ENCODE measurements around the gene VIPAS39. TPM values are rescaled to one million over a fixed set of nuclear protein-coding genes. Genes with fewer than 3 reads are reported as not detected.
A peak's percentile ranks its signal among the peaks of the same experiment; 100 is the strongest.

The VIPAS39 gene
- total and polyA plus RNA-seq, 2 of the 13 experiments (the other 11 are each of a cell fraction or from before 2014, with no cell fraction given): 13.3 to 21.5 TPM

GRCh38 chr14:77498984-77499527, 41.7 kb upstream of the VIPAS39 start (continued):
- TF ChIP-seq CREB1 (IDR thresholded peaks at IDR 0.05) (no peak), CREB1 (CRISPR knock-in tag; IDR thresholded peaks at IDR 0.05) (no peak), MAX (IDR thresholded peaks at IDR 0.05) (peak; percentile 78), ZNF747 (CRISPR knock-in tag; IDR thresholded peaks at IDR 0.05; ENCODE audit: borderline replicate concordance) (no peak), SIN3A (IDR thresholded peaks at IDR 0.05; ENCODE audit: borderline replicate concordance, low read depth, low read length) (peak; percentile 23; the same call in 1 of the 2 replicates), JUND (CRISPR knock-in tag; IDR thresholded peaks at IDR 0.05) (no peak), SPEN (CRISPR knock-in tag; IDR thresholded peaks at IDR 0.05; ENCODE audit: low read depth) (peak; percentile 61; the same call in 1 of the 2 replicates), RAD21 (CRISPR knock-in tag; IDR thresholded peaks at IDR 0.05) (0 out of 2 replicates have a peak, but pooled peaks have one; percentile 5), ZNF687 (CRISPR knock-in tag; IDR thresholded peaks at IDR 0.05) (peak; percentile 80), ZNF224 (CRISPR knock-in tag; IDR thresholded peaks at IDR 0.05) (0 out of 2 replicates have a peak, but pooled peaks have one; percentile 1), SETDB1 (CRISPR knock-in tag; IDR thresholded peaks at IDR 0.05; ENCODE audit: borderline replicate concordance) (no peak), RARG (CRISPR knock-in tag; IDR thresholded peaks at IDR 0.05; ENCODE audit: low read depth) (0 out of 2 replicates have a peak, but pooled peaks have one; percentile 62), MXI1 (IDR thresholded peaks at IDR 0.05; ENCODE audit: borderline replicate concordance, low read depth, low read length) (0 out of 3 replicates have a peak, but pooled peaks have one; percentile 16), ZNF766 (CRISPR knock-in tag; IDR thresholded peaks at IDR 0.05; ENCODE audit: borderline replicate concordance) (no peak; the same call in 1 of the 2 replicates), ZGPAT (CRISPR knock-in tag; IDR thresholded peaks at IDR 0.05) (no peak), IRF9 (CRISPR knock-in tag; IDR thresholded peaks at IDR 0.05; ENCODE audit: borderline replicate concordance) (no peak; the same call in 1 of the 2 replicates)
- TF ChIP-seq, protein P1, sequence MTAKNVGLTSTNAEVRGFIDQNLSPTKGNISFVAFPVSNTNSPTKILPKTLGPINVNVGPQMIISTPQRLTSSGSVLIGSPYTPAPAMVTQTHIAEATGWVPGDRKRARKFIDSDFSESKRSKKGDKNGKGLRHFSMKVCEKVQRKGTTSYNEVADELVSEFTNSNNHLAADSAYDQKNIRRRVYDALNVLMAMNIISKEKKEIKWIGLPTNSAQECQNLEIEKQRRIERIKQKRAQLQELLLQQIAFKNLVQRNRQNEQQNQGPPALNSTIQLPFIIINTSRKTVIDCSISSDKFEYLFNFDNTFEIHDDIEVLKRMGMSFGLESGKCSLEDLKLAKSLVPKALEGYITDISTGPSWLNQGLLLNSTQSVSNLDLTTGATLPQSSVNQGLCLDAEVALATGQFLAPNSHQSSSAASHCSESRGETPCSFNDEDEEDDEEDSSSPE (CRISPR knock-in tag; IDR thresholded peaks at IDR 0.05): 0 out of 2 replicates have a peak, but pooled peaks have one; percentile 17
- TF ChIP-seq, protein P2, sequence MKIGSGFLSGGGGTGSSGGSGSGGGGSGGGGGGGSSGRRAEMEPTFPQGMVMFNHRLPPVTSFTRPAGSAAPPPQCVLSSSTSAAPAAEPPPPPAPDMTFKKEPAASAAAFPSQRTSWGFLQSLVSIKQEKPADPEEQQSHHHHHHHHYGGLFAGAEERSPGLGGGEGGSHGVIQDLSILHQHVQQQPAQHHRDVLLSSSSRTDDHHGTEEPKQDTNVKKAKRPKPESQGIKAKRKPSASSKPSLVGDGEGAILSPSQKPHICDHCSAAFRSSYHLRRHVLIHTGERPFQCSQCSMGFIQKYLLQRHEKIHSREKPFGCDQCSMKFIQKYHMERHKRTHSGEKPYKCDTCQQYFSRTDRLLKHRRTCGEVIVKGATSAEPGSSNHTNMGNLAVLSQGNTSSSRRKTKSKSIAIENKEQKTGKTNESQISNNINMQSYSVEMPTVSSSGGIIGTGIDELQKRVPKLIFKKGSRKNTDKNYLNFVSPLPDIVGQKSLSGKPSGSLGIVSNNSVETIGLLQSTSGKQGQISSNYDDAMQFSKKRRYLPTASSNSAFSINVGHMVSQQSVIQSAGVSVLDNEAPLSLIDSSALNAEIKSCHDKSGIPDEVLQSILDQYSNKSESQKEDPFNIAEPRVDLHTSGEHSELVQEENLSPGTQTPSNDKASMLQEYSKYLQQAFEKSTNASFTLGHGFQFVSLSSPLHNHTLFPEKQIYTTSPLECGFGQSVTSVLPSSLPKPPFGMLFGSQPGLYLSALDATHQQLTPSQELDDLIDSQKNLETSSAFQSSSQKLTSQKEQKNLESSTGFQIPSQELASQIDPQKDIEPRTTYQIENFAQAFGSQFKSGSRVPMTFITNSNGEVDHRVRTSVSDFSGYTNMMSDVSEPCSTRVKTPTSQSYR (CRISPR knock-in tag; IDR thresholded peaks at IDR 0.05; ENCODE audit: borderline replicate concordance): 0 out of 2 replicates have a peak, but pooled peaks have one; percentile 11
